Brain microvascular endothelial cell (primary cell): ENCODE measurements around the gene OTOR.

Source experiments
- DNase-seq: peaks from one replicate; pipeline ENCODE4 v3.0.0-alpha.2; 2020
- H3K27ac ChIP-seq: fragments of 250-450 bp; sonication (Bioruptor Pico); 2 replicates; pipeline ENCODE4 v1.5.1; 2020; ENCODE audit warnings: mild to moderate bottlenecking, moderate library complexity
- H3K27me3 ChIP-seq: fragments of 250-450 bp; sonication (Bioruptor Pico); replicated peaks from 2 replicates; pipeline ENCODE4 v1.5.1; 2020; ENCODE audit warnings: mild to moderate bottlenecking
- H3K36me3 ChIP-seq: fragments of 250-450 bp; sonication (Bioruptor Pico); replicated peaks from 2 replicates; pipeline ENCODE4 v1.5.1; 2020; ENCODE audit warnings: mild to moderate bottlenecking
- H3K4me3 ChIP-seq: 2 replicates; pipeline ENCODE4 v1.5.1; 2011; ENCODE audit warnings: low read depth, mild to moderate bottlenecking, control low read depth, low read length, moderate library complexity
- CTCF ChIP-seq: IDR thresholded peaks from 2 replicates; pipeline ENCODE4 v1.5.1; 2011; ENCODE audit warnings: low read depth, mild to moderate bottlenecking, moderate library complexity, low read length, control low read depth, inconsistent platforms; ENCODE audit errors: missing control alignments
- in situ Hi-C: cut with HindIII; loops from 2 replicates; pipeline ENCODE4 v1.10.0; 2017; ENCODE audit warnings: low sequenced_read_pairs, low pct_ligation_motif_present

OTOR gene, protein sequence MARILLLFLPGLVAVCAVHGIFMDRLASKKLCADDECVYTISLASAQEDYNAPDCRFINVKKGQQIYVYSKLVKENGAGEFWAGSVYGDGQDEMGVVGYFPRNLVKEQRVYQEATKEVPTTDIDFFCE

GRCh38 chr20:16748308-16748900 lies at the start of gene OTOR:
Gene OTOR (plus strand): TSS chr20:16748358. CDS start chr20:16748402, 44 bp downstream.
- in situ Hi-C loops, result no loop called here
- H3K4me3 ChIP-seq, result no peak within 1 kb of the TSS
- no peaks in the 10 kb centered on the region for H3K36me3 ChIP-seq
- no peak for DNase-seq
- no peak for TF ChIP-seq CTCF
- H3K27ac ChIP-seq, result no peak within 1 kb of the TSS
- H3K27me3 ChIP-seq, result no peaks in the 10 kb centered on the region

GRCh38 chr20:16699293-16699692 lies 48.9 kb upstream of the OTOR start:
- in situ Hi-C loops, result no loop called here
- Histone ChIP-seq H3K27me3 (no peaks in the 10 kb centered on the region), H3K36me3 (no peaks in the 10 kb centered on the region), H3K27ac (no peak overlapping the region), H3K4me3 (no peak overlapping the region)
- TF ChIP-seq CTCF, result no peak
- no peak for DNase-seq

DNA sequence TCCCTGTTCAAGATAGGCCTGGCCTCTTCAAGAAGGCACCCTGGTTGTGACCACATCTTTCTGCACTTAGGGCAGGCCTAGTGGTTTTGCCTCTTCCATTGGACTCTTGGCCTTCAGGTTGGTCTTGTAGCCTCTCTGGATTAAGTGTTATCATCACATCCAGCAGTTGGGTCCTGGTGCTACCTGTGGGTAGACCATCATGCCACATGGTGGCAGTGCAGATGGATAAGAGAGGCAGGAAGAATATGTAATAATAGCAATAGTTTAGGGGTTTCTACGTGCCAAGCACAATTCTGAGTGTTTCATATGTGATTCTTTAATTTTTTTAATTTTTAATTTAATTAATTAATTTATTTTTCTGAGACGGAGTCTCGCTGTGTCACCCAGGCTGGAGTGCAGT lies 46.9 kb upstream of the OTOR start:
- DNase-seq, result no peak

DNA sequence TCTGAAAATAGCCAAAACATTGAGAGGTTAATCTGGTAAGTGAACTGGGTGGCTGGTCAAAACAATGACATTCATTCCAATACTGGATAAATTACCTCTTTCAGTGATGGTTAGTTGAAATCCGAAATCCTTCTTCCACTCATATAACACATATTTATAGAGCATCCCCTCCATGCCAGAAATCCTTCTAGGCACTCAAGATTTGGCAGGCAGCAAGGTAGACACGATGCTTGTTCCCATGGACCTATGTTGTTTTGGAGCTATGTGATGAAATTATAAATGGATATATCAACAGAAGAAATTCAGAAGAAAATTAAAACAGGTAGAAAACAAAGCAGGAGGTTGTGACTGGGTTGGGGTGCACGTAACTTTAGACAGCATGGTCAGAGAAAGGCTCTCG lies 44.6 kb upstream of the OTOR start:
- TF ChIP-seq CTCF, result no peak
- Histone ChIP-seq H3K36me3 (no peaks in the 10 kb centered on the region), H3K27ac (no peak overlapping the region), H3K4me3 (no peak overlapping the region), H3K27me3 (no peaks in the 10 kb centered on the region)
- in situ Hi-C loops, result no loop called here
- DNase-seq, result no peak

More for the DNA sequence above, 46.9 kb upstream of the OTOR start:
- H3K27me3 ChIP-seq, result no peaks in the 10 kb centered on the region
- no peak overlapping the region for H3K4me3 ChIP-seq
- no peak overlapping the region for H3K27ac ChIP-seq
- no peaks in the 10 kb centered on the region for H3K36me3 ChIP-seq
- in situ Hi-C loops, result no loop called here
- peak; percentile 42 for TF ChIP-seq CTCF

DNA sequence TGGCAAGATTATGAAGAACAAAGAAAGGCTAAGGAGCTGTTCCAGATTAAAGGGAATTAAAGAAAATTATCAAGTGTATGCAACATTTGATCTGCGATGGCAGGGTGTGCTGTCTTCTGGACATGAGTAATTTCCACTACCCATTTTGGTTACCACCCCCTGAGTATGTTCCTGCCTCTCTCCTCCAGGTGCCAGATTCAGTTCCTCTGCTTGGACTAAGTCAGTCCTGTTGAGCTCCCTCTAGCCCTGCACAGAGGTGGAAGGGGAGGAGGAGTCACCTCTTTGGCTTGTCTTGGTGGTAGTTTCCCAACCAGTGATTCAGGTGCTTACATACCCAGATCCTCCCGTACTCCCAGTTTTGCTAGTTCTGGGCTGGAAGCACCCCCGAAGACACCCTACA lies 40.5 kb upstream of the OTOR start:
- in situ Hi-C loops, result no loop called here
- Histone ChIP-seq H3K27ac (no peak overlapping the region), H3K4me3 (no peak overlapping the region), H3K36me3 (no peaks in the 10 kb centered on the region), H3K27me3 (no peaks in the 10 kb centered on the region)
- no peak for TF ChIP-seq CTCF
- DNase-seq, result no peak

DNA sequence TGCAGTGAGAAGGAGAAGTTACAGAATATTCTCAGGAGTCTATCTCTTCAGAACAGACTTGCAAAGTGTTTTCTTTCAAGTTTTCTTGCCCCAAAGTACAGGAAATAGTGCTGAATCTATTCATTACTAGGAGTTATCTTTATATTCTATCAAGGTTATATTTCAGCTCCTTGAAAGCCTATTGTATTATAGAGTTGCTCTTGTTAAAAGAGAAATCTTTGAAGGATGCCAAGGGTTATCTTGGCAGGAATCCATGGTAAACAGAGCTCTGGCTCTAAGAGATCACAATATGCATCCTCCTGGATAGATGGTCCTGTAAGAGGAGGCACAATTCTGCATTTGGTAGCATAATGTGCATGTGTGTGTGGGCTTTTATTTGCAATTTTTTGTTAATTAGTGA lies 39.6 kb upstream of the OTOR start:
- in situ Hi-C loops, result no loop called here
- DNase-seq, result no peak

More for the DNA sequence above, 39.6 kb upstream of the OTOR start:
- H3K4me3 ChIP-seq, result no peak overlapping the region
- H3K27ac ChIP-seq, result no peak overlapping the region
- TF ChIP-seq CTCF, result no peak
- no peaks in the 10 kb centered on the region for H3K36me3 ChIP-seq
- no peaks in the 10 kb centered on the region for H3K27me3 ChIP-seq
